Gastrocnemius medialis (tissue), 4 donors: ENCODE results near the gene IL27RA. TPM values are rescaled to one million over a fixed set of nuclear protein-coding genes. Genes with fewer than 3 reads are reported as not detected.

Experiments used
- ATAC-seq, 2 donors: fragments of 150-250 bp; one replicate each; pipeline ENCODE4 v1.9.1; 2016
- DNase-seq, 2 donors: peaks; one replicate each; pipeline ENCODE4 v3.0.0-alpha.2; 2019
- H3K27ac ChIP-seq, 4 donors: fragments of 200-600 bp; sonication (generic); 1 replicate in 1 of 4; 2 replicates in 3 of 4; pipeline ENCODE4 v1.5.1; 2016 to 2018; ENCODE audit warnings: mild to moderate bottlenecking in 2 of 4, moderate library complexity in 1 of 4
- H3K27me3 ChIP-seq, 3 donors: fragments of 200-600 bp; sonication (generic) in 2 of 3; 1 replicate in 1 of 3; 2 replicates in 2 of 3; pipeline versions ENCODE4 v1.5.1 to v1.6.0; 2016 to 2019; ENCODE audit warnings: mild to moderate bottlenecking in 1 of 3, moderate library complexity in 1 of 3
- H3K36me3 ChIP-seq, 2 donors: fragments of 200-600 bp; sonication (generic) in 1 of 2; one replicate each; pipeline ENCODE4 v1.5.1; 2017 to 2018
- H3K4me1 ChIP-seq, 2 donors: fragments of 200-600 bp; sonication (generic) in 1 of 2; one replicate each; pipeline ENCODE4 v1.5.1; 2016 to 2017; ENCODE audit warnings: mild to moderate bottlenecking in 2 of 2
- H3K4me3 ChIP-seq, 4 donors: fragments of 200-600 bp; sonication (generic) in 3 of 4; 1 replicate in 1 of 4; 2 replicates in 3 of 4; pipeline ENCODE4 v1.5.1; 2016 to 2019; ENCODE audit warnings: mild to moderate bottlenecking in 2 of 4
- H3K9me3 ChIP-seq, 3 donors: fragments of 200-600 bp; sonication (generic) in 2 of 3; 1 replicate in 1 of 3; 2 replicates in 2 of 3; pipeline ENCODE4 v1.5.1; 2016 to 2019
- CTCF ChIP-seq, 5 experiments: fragments of 450-650 bp in 3 of 5; fragments of 200-600 bp in 2 of 5; sonication (generic) in 2 of 5; IDR thresholded peaks in 4 of 5; conservative IDR thresholded peaks in 1 of 5; 1 replicate in 4 of 5; 2 replicates in 1 of 5; pipeline ENCODE4 v1.5.1; 2016 to 2019; ENCODE audit warnings: antibody characterized with exemption in 5 of 5, mild to moderate bottlenecking in 3 of 5, moderate library complexity in 3 of 5
- POLR2A ChIP-seq, 2 donors: fragments of 450-650 bp; IDR thresholded peaks; one replicate each; pipeline ENCODE4 v1.6.1; 2017; ENCODE audit warnings: antibody characterized with exemption in 2 of 2, mild to moderate bottlenecking in 2 of 2, moderate library complexity in 2 of 2
- in situ Hi-C, 4 donors: fragments of 200-750 bp; cut with MboI; loops; one replicate each; pipeline versions ENCODE4 v1.15.0 to v1.8.0; 2017; ENCODE audit warnings: low sequenced_read_pairs in 4 of 4
- intact Hi-C: fragments of 100-400 bp; cut with DNase I; formaldehyde crosslinking; loops from one replicate; pipeline ENCODE4 v1.15.1; 2023; ENCODE audit warnings: low total_unique reads
- total RNA-seq, 4 donors: library from RNA; depleted of rRNA; stranded (reverse); fragments of >200 nt; gene quantifications; one replicate each; pipeline versions ENCODE4 v1.1.0 to v1.2.3, GENCODE V29; 2016

The IL27RA gene
- total RNA-seq, 4 donors from 2014 or later, result 1.4 to 3.7 (median 2.0) TPM

GRCh38 chr19:14089662-14090508, 58.3 kb downstream of the IL27RA start:
- intact Hi-C loops, result loop anchor here (2.0 kb wide), 2 partner anchors 17 to 25 kb away; no protein-coding TSS in a partner anchor
- Histone ChIP-seq H3K27me3 (no peaks in the 10 kb centered on the region), H3K4me1 (peaks cover 0 to 5% of the 10 kb centered on the region in 2 donors), H3K9me3 (peaks cover 0 to 9% (median 7%) of the 10 kb centered on the region in 3 donors), H3K27ac (peak overlapping the region; percentile 89 to 96 (median 92)), H3K4me3 (peak overlapping the region; percentile 63 to 89 (median 79)), H3K36me3 (peaks cover 0 to 13% of the 10 kb centered on the region in 2 donors)
- TF ChIP-seq POLR2A (IDR thresholded peaks at IDR 0.05) (peak in 1 of 2 donors; percentile 23), CTCF (IDR thresholded peaks at IDR 0.05 in 4 of 5, conservative IDR thresholded peaks at IDR 0.05 in 1 of 5) (peak in 4 of 5 experiments; percentile 13 to 21 (median 19))
- in situ Hi-C loops, result loop anchor here in 1 of 4 donors (10.0 kb wide), 1 partner anchor 305 kb away; no protein-coding TSS in a partner anchor
- ATAC-seq (peak; percentile 45 to 46), DNase-seq (peak in 1 of 2 donors; percentile 52)

- H3K4me3 ChIP-seq, result peak within 1 kb of the TSS; percentile 63 to 89 (median 79)
- DNase-seq (peak; percentile 90 to 92), ATAC-seq (peak; percentile 76 to 77)
- peaks cover 0 to 5% of the 10 kb centered on the region in 2 donors for H3K4me1 ChIP-seq
- H3K9me3 ChIP-seq, result peaks cover 0 to 9% (median 7%) of the 10 kb centered on the region in 3 donors
- H3K36me3 ChIP-seq, result peaks cover 0 to 13% of the 10 kb centered on the region in 2 donors
- TF ChIP-seq POLR2A (IDR thresholded peaks at IDR 0.05), result no peak
- TF ChIP-seq CTCF (IDR thresholded peaks at IDR 0.05 in 4 of 5, conservative IDR thresholded peaks at IDR 0.05 in 1 of 5), result no peak
- intact Hi-C loops, result loop anchor here (2.0 kb wide), 2 partner anchors 16 to 24 kb away; no protein-coding TSS in a partner anchor
- no peaks in the 10 kb centered on the region for H3K27me3 ChIP-seq
- in situ Hi-C loops, result no loop called here
- H3K27ac ChIP-seq, result peak within 1 kb of the TSS; percentile 89 to 96 (median 92)
Measured at GRCh38 chr19:14090509-14091080, 59.0 kb downstream of the IL27RA start, which contains the start of gene SAMD1. Gene SAMD1, minus strand, starts transcription at chr19:14090751.

- in situ Hi-C loops, result no loop called here
- Histone ChIP-seq H3K9me3 (peaks cover 0 to 9% (median 7%) of the 10 kb centered on the region in 3 donors), H3K36me3 (peaks cover 0 to 13% of the 10 kb centered on the region in 2 donors), H3K27ac (peak overlapping the region; percentile 89 to 96 (median 92)), H3K4me1 (peaks cover 0 to 5% of the 10 kb centered on the region in 2 donors), H3K27me3 (no peaks in the 10 kb centered on the region), H3K4me3 (peak overlapping the region; percentile 63 to 89 (median 74))
- TF ChIP-seq CTCF (IDR thresholded peaks at IDR 0.05 in 4 of 5, conservative IDR thresholded peaks at IDR 0.05 in 1 of 5) (peak in 3 of 5 experiments; percentile 22 to 36 (median 36)), POLR2A (IDR thresholded peaks at IDR 0.05) (peak; percentile 90 to 94)
- intact Hi-C loops, result loop anchor here (2.0 kb wide), 2 partner anchors 16 to 24 kb away; no protein-coding TSS in a partner anchor
- DNase-seq (peak in 1 of 2 donors; percentile 36), ATAC-seq (peak; percentile 69 to 70)
Measured at GRCh38 chr19:14091081-14091812, 59.7 kb downstream of the IL27RA start.

- in situ Hi-C loops, result no loop called here
- Histone ChIP-seq H3K36me3 (peaks cover 0 to 19% of the 10 kb centered on the region in 2 donors), H3K27me3 (no peaks in the 10 kb centered on the region), H3K4me3 (peak overlapping the region; percentile 63 to 89 (median 74)), H3K27ac (peak overlapping the region; percentile 89 to 96 (median 92)), H3K4me1 (peaks cover 0 to 5% of the 10 kb centered on the region in 2 donors), H3K9me3 (peaks cover 0 to 9% (median 7%) of the 10 kb centered on the region in 3 donors)
- intact Hi-C loops, result loop anchor here (2.0 kb wide), 2 partner anchors 15 to 23 kb away; no protein-coding TSS in a partner anchor
- DNase-seq (no peak), ATAC-seq (no peak)
- TF ChIP-seq CTCF (IDR thresholded peaks at IDR 0.05 in 4 of 5, conservative IDR thresholded peaks at IDR 0.05 in 1 of 5), result no peak
- no peak for TF ChIP-seq POLR2A (IDR thresholded peaks at IDR 0.05)
Measured at GRCh38 chr19:14091813-14092462, 60.4 kb downstream of the IL27RA start.
